GM23338 (cell line): ENCODE data around the gene RNF215. TPM values are rescaled to one million over a fixed set of nuclear protein-coding genes. Genes with fewer than 3 reads are reported as not detected.

Experiments
- ATAC-seq: fragments of 200-7000 bp; cut with Tn5 transposase; 3 replicates; pipeline ENCODE4 v1.9.1; 2020
- DNase-seq: peaks from one replicate; pipeline ENCODE4 v3.0.0-alpha.2; 2015; ENCODE audit warnings: low spot score
- H2AFZ ChIP-seq: fragments of 200-600 bp; sonication (generic); 2 replicates; pipeline ENCODE4 v1.8.0; 2016; ENCODE audit warnings: antibody characterized with exemption, mild to moderate bottlenecking, moderate library complexity
- H3F3A ChIP-seq: fragments of 200-600 bp; sonication (generic); replicated peaks from 2 replicates; pipeline ENCODE4 v1.8.0; 2017; ENCODE audit warnings: antibody characterized with exemption, mixed run types, low read depth
- H3K27ac ChIP-seq: fragments of 200-600 bp; sonication (generic); 2 replicates; pipeline ENCODE4 v1.6.1; 2016; ENCODE audit warnings: low read depth
- H3K27me3 ChIP-seq: fragments of 200-600 bp; sonication (generic); 2 replicates; pipeline ENCODE4 v1.8.0; 2016; ENCODE audit warnings: mild to moderate bottlenecking, mixed run types, moderate library complexity; ENCODE audit not compliant: insufficient read depth
- H3K36me3 ChIP-seq: fragments of 200-600 bp; sonication (generic); 2 replicates; pipeline ENCODE4 v1.8.0; 2016; ENCODE audit warnings: mild to moderate bottlenecking; ENCODE audit not compliant: insufficient read depth
- H3K4me1 ChIP-seq: fragments of 200-600 bp; sonication (generic); 2 replicates; pipeline ENCODE4 v1.8.0; 2016; ENCODE audit warnings: mild to moderate bottlenecking, moderate library complexity; ENCODE audit not compliant: insufficient read depth
- H3K4me2 ChIP-seq: fragments of 200-600 bp; sonication (generic); 2 replicates; pipeline ENCODE4 v1.7.1; 2017; ENCODE audit warnings: mixed run types
- H3K4me3 ChIP-seq: fragments of 200-600 bp; sonication (generic); 2 replicates; pipeline ENCODE4 v1.6.1; 2016; ENCODE audit warnings: mixed run types
- H3K79me2 ChIP-seq: fragments of 200-600 bp; sonication (generic); replicated peaks from 2 replicates; pipeline ENCODE4 v1.8.0; 2017; ENCODE audit warnings: mild to moderate bottlenecking; ENCODE audit not compliant: insufficient read depth
- H3K9me2 ChIP-seq: fragments of 200-600 bp; sonication (generic); 2 replicates; pipeline ENCODE4 v1.8.0; 2017; ENCODE audit not compliant: insufficient read depth
- H4K20me1 ChIP-seq: fragments of 200-600 bp; sonication (generic); replicated peaks from 2 replicates; pipeline ENCODE4 v1.8.0; 2017; ENCODE audit warnings: mild to moderate bottlenecking; ENCODE audit not compliant: insufficient read depth
- H3K27ac Mint-ChIP-seq: 2 replicates; pipeline ENCODE4 v1.8.0; 2020; ENCODE audit warnings: inconsistent platforms, mild to moderate bottlenecking, moderate library complexity, mixed read lengths
- H3K27me3 Mint-ChIP-seq: 3 replicates; pipeline ENCODE4 v1.8.0; 2022; ENCODE audit warnings: low read depth, mild to moderate bottlenecking, moderate library complexity, mixed read lengths, inconsistent platforms; ENCODE audit not compliant: insufficient read depth, poor library complexity
- H3K36me3 Mint-ChIP-seq: 3 replicates; pipeline ENCODE4 v1.8.0; 2021; ENCODE audit warnings: low read depth, mild to moderate bottlenecking, inconsistent platforms, moderate library complexity, mixed read lengths
- H3K4me1 Mint-ChIP-seq: 3 replicates; pipeline ENCODE4 v1.8.0; 2020; ENCODE audit warnings: mild to moderate bottlenecking, inconsistent platforms, mixed read lengths
- H3K4me3 Mint-ChIP-seq: 3 replicates; pipeline ENCODE4 v1.8.0; 2021; ENCODE audit warnings: moderate library complexity, mild to moderate bottlenecking, inconsistent platforms, mixed read lengths
- H3K9me3 Mint-ChIP-seq: 3 replicates; pipeline ENCODE4 v1.8.0; 2020; ENCODE audit warnings: moderate library complexity, mild to moderate bottlenecking, inconsistent platforms, mixed read lengths
- CREB1 ChIP-seq: fragments of 250-450 bp; sonication (Bioruptor Pico); IDR thresholded peaks from 2 replicates; pipeline ENCODE4 v1.5.0; 2020; ENCODE audit warnings: low read depth, mild to moderate bottlenecking, moderate library complexity
- JUNB ChIP-seq: IDR thresholded peaks from one replicate; pipeline ENCODE4 v1.6.1; 2016; ENCODE audit warnings: antibody characterized with exemption; ENCODE audit not compliant: unreplicated experiment
- NANOG ChIP-seq: IDR thresholded peaks from 2 replicates; pipeline ENCODE4 v1.6.1; 2016; ENCODE audit warnings: antibody characterized with exemption, borderline replicate concordance
- POLR2AphosphoS5 ChIP-seq: IDR thresholded peaks from 2 replicates; pipeline ENCODE4 v1.6.1; 2016; ENCODE audit warnings: antibody characterized with exemption, low read depth
- ZNF331 ChIP-seq: fragments of 250-450 bp; sonication (Bioruptor Pico); IDR thresholded peaks from 2 replicates; pipeline ENCODE4 v1.5.0; 2020; ENCODE audit warnings: low read depth, mild to moderate bottlenecking, moderate library complexity
- polyA plus RNA-seq: library from polyadenylated mRNA; unstranded; fragments of >200 nt; fragmentation: Nextera tagmentation; extraction: Ambion mirVana; gene quantifications from 2 replicates; pipeline ENCODE4 v1.2.1, GENCODE V29; 2016
- total RNA-seq: library from RNA; depleted of rRNA; stranded (reverse); fragments of >200 nt; shearing (Covaris generic); gene quantifications from 2 replicates; pipeline ENCODE4 v1.2.3, GENCODE V29; 2014
- TF ChIP-seq, protein P1 (sequence below): fragments of 250-450 bp; sonication (Bioruptor Pico); IDR thresholded peaks from 2 replicates; pipeline ENCODE4 v1.5.0; 2020; ENCODE audit warnings: mild to moderate bottlenecking, moderate library complexity
- TF ChIP-seq, protein P2 (sequence below): IDR thresholded peaks from 2 replicates; pipeline ENCODE4 v1.6.1; 2016; ENCODE audit warnings: antibody characterized with exemption

Gene RNF215
- total and polyA plus RNA-seq, 2 experiments from 2014 or later = 3.3 to 13.9 TPM

- TF ChIP-seq, protein P1, sequence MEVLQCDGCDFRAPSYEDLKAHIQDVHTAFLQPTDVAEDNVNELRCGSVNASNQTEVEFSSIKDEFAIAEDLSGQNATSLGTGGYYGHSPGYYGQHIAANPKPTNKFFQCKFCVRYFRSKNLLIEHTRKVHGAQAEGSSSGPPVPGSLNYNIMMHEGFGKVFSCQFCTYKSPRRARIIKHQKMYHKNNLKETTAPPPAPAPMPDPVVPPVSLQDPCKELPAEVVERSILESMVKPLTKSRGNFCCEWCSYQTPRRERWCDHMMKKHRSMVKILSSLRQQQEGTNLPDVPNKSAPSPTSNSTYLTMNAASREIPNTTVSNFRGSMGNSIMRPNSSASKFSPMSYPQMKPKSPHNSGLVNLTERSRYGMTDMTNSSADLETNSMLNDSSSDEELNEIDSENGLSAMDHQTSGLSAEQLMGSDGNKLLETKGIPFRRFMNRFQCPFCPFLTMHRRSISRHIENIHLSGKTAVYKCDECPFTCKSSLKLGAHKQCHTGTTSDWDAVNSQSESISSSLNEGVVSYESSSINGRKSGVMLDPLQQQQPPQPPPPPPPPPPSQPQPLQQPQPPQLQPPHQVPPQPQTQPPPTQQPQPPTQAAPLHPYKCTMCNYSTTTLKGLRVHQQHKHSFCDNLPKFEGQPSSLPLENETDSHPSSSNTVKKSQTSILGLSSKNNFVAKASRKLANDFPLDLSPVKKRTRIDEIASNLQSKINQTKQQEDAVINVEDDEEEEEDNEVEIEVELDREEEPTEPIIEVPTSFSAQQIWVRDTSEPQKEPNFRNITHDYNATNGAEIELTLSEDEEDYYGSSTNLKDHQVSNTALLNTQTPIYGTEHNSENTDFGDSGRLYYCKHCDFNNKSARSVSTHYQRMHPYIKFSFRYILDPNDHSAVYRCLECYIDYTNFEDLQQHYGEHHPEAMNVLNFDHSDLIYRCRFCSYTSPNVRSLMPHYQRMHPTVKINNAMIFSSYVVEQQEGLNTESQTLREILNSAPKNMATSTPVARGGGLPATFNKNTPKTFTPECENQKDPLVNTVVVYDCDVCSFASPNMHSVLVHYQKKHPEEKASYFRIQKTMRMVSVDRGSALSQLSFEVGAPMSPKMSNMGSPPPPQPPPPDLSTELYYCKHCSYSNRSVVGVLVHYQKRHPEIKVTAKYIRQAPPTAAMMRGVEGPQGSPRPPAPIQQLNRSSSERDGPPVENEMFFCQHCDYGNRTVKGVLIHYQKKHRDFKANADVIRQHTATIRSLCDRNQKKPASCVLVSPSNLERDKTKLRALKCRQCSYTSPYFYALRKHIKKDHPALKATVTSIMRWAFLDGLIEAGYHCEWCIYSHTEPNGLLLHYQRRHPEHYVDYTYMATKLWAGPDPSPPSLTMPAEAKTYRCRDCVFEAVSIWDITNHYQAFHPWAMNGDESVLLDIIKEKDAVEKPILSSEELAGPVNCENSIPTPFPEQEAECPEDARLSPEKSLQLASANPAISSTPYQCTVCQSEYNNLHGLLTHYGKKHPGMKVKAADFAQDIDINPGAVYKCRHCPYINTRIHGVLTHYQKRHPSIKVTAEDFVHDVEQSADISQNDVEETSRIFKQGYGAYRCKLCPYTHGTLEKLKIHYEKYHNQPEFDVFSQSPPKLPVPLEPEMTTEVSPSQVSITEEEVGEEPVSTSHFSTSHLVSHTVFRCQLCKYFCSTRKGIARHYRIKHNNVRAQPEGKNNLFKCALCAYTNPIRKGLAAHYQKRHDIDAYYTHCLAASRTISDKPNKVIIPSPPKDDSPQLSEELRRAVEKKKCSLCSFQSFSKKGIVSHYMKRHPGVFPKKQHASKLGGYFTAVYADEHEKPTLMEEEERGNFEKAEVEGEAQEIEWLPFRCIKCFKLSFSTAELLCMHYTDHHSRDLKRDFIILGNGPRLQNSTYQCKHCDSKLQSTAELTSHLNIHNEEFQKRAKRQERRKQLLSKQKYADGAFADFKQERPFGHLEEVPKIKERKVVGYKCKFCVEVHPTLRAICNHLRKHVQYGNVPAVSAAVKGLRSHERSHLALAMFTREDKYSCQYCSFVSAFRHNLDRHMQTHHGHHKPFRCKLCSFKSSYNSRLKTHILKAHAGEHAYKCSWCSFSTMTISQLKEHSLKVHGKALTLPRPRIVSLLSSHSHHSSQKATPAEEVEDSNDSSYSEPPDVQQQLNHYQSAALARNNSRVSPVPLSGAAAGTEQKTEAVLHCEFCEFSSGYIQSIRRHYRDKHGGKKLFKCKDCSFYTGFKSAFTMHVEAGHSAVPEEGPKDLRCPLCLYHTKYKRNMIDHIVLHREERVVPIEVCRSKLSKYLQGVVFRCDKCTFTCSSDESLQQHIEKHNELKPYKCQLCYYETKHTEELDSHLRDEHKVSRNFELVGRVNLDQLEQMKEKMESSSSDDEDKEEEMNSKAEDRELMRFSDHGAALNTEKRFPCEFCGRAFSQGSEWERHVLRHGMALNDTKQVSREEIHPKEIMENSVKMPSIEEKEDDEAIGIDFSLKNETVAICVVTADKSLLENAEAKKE (CRISPR knock-in tag) = no peak
- TF ChIP-seq JUNB (no peak), NANOG (no peak), ZNF331 (CRISPR knock-in tag) (no peak)
Observed at GRCh38 chr22:30357236-30357570, 30.0 kb downstream of the RNF215 start (continued).

- H3K9me3 Mint-ChIP-seq = no peaks in the 10 kb centered on the region
Observed at GRCh38 chr22:30356449-30357235, 30.6 kb downstream of the RNF215 start, which contains the start of the genes CCDC157 and SF3A1. Gene CCDC157, plus strand, starts transcription at chr22:30357007. Its CDS starts 8,994 bp downstream, at chr22:30366001. Gene SF3A1, minus strand, starts transcription at chr22:30356894. Its CDS starts 102 bp downstream, at chr22:30356792.

More at GRCh38 chr22:30356449-30357235, 30.6 kb downstream of the RNF215 start, which contains the start of the genes CCDC157 and SF3A1:
- Histone ChIP-seq H3K79me2 (peaks cover 45% of the 10 kb centered on the region), H2AFZ (peak within 1 kb of the TSS; percentile 91), H3K9me2 (no peaks in the 10 kb centered on the region), H3K4me2 (peak within 1 kb of the TSS; percentile 90), H3K27me3 (no peaks in the 10 kb centered on the region), H4K20me1 (peaks cover 30% of the 10 kb centered on the region), H3K4me1 (peaks cover 16% of the 10 kb centered on the region; the same call in 1 of the 2 replicates), H3K4me3 (peak within 1 kb of the TSS; percentile 96), H3K27ac (peak within 1 kb of the TSS; percentile 93), H3F3A (0 out of 2 replicates have a peak, but pooled peaks cover 8% of the 10 kb centered on the region), H3K36me3 (peaks cover 8% of the 10 kb centered on the region)
- H3K4me1 Mint-ChIP-seq = peaks cover 19% of the 10 kb centered on the region
- peak; percentile 94 for ATAC-seq
- TF ChIP-seq, protein P2, sequence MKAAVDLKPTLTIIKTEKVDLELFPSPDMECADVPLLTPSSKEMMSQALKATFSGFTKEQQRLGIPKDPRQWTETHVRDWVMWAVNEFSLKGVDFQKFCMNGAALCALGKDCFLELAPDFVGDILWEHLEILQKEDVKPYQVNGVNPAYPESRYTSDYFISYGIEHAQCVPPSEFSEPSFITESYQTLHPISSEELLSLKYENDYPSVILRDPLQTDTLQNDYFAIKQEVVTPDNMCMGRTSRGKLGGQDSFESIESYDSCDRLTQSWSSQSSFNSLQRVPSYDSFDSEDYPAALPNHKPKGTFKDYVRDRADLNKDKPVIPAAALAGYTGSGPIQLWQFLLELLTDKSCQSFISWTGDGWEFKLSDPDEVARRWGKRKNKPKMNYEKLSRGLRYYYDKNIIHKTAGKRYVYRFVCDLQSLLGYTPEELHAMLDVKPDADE = peak; percentile 87
- TF ChIP-seq JUNB = no peak
- peak; percentile 95 for TF ChIP-seq CREB1 (CRISPR knock-in tag)
- peak; percentile 87 for TF ChIP-seq POLR2AphosphoS5
- DNase-seq = peak; percentile 97
- H3K36me3 Mint-ChIP-seq = peaks cover 25% of the 10 kb centered on the region
- H3K27ac Mint-ChIP-seq = peak within 1 kb of the TSS; percentile 97
- peak within 1 kb of the TSS; percentile 98 for H3K4me3 Mint-ChIP-seq
- H3K27me3 Mint-ChIP-seq = peaks cover 4% of the 10 kb centered on the region
